Measurements from ENCODE around the gene SSBP4. TPM values are rescaled to one million over a fixed set of nuclear protein-coding genes. Genes with fewer than 3 reads are reported as not detected.

The SSBP4 gene
- total RNA-seq, 1 donor from 2014 or later = 119 TPM

GRCh38 chr19:18389726-18390064 is 29.5 kb upstream of the SSBP4 start:
- DNase-seq (ENCODE audit: low read depth) = no peak
- TF ChIP-seq CTCF (conservative IDR thresholded peaks at IDR 0.05; ENCODE audit: low read depth, low read length) = no peak
- H3K4me3 ChIP-seq (ENCODE audit: low read depth, low read length) = peak overlapping the region; percentile 85

- DNase-seq (ENCODE audit: low read depth) = no peak
- no peak for TF ChIP-seq CTCF (conservative IDR thresholded peaks at IDR 0.05; ENCODE audit: low read depth, low read length)
Observed at GRCh38 chr19:18390065-18390907, 28.9 kb upstream of the SSBP4 start.

GRCh38 chr19:18391509-18392075 is 27.6 kb upstream of the SSBP4 start:
- no peak overlapping the region for H3K4me3 ChIP-seq (ENCODE audit: low read depth, low read length)

More at GRCh38 chr19:18390065-18390907, 28.9 kb upstream of the SSBP4 start:
- H3K4me3 ChIP-seq (ENCODE audit: low read depth, low read length) = peak overlapping the region; percentile 85

GRCh38 chr19:18392417-18392816 is 26.8 kb upstream of the SSBP4 start:
- no peak overlapping the region for H3K4me3 ChIP-seq (ENCODE audit: low read depth, low read length)
- no peak for DNase-seq (ENCODE audit: low read depth)
- no peak for TF ChIP-seq CTCF (conservative IDR thresholded peaks at IDR 0.05; ENCODE audit: low read depth, low read length)

More at GRCh38 chr19:18391509-18392075, 27.6 kb upstream of the SSBP4 start:
- no peak for DNase-seq (ENCODE audit: low read depth)
- TF ChIP-seq CTCF (conservative IDR thresholded peaks at IDR 0.05; ENCODE audit: low read depth, low read length) = no peak

- H3K4me3 ChIP-seq (ENCODE audit: low read depth, low read length) = no peak overlapping the region
- DNase-seq (ENCODE audit: low read depth) = no peak
- no peak for TF ChIP-seq CTCF (conservative IDR thresholded peaks at IDR 0.05; ENCODE audit: low read depth, low read length)
Observed at GRCh38 chr19:18392926-18393325, 26.3 kb upstream of the SSBP4 start.

- TF ChIP-seq CTCF (conservative IDR thresholded peaks at IDR 0.05; ENCODE audit: low read depth, low read length) = no peak
- no peak overlapping the region for H3K4me3 ChIP-seq (ENCODE audit: low read depth, low read length)
- DNase-seq (ENCODE audit: low read depth) = no peak
Observed at GRCh38 chr19:18393836-18394235, 25.4 kb upstream of the SSBP4 start.

Data from epithelial cell of proximal tubule (primary cell).